GM12873 (cell line): ENCODE measurements around the gene HNRNPUL1.

Experiments used
- CTCF ChIP-seq: IDR thresholded peaks from 2 replicates; pipeline ENCODE4 v1.5.1; 2012; ENCODE audit warnings: low read depth, mild to moderate bottlenecking, moderate library complexity, low read length, control low read depth; ENCODE audit not compliant: insufficient read depth; ENCODE audit errors: missing control alignments

The HNRNPUL1 gene

GRCh38 chr19:41299046-41299754 is 35.0 kb downstream of the HNRNPUL1 start:
- no peak for TF ChIP-seq CTCF

DNA sequence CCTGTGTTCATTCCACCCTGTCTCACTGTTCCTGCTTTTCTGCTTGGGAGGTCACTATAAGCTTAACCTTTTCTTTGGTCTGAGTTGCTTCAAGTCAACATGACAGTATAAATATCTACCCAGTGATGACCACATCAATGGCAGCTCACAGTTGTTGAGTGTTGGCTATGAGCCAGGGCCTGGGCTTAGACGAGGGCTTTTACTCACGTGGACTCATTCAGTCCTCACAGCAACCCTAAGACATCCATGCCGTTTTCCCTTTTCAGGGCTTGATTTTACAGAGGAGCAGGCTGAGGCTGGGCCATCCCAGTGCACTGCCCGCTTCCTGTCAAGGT is 35.5 kb downstream of the HNRNPUL1 start:
- TF ChIP-seq CTCF = no peak

DNA sequence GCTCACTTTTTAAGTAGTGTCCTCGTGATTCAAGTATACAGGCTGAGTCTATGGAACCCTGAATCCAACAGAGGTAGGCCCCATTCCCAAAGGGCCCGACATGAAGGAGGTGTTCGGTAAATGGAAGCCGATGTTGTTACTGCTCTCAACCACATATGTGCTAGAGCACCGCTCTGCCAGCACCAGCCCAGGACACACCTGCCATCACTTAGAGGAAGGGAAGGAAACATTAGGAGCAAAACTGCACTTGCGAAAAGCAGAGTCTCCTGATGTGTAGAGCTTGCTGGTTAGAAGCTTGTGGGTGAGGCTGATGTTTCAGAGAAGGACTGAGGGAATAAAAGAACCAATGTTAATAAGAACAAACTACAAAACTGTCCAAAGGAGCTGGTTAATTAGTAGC is 36.4 kb downstream of the HNRNPUL1 start:
- no peak for TF ChIP-seq CTCF

- TF ChIP-seq CTCF = no peak
Measured at GRCh38 chr19:41302624-41303351, 38.6 kb downstream of the HNRNPUL1 start.

DNA sequence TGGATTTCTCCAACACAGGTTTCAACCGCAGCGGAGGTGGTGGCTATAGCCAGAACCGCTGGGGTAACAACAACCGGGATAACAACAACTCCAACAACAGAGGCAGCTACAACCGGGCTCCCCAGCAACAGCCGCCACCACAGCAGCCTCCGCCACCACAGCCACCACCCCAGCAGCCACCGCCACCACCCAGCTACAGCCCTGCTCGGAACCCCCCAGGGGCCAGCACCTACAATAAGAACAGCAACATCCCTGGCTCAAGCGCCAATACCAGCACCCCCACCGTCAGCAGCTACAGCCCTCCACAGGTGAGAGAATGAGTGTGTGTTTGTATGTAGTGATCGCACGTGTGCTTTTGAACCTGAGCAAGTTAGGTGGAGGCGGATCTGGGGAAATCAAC is 39.8 kb downstream of the HNRNPUL1 start:
- no peak for TF ChIP-seq CTCF

DNA sequence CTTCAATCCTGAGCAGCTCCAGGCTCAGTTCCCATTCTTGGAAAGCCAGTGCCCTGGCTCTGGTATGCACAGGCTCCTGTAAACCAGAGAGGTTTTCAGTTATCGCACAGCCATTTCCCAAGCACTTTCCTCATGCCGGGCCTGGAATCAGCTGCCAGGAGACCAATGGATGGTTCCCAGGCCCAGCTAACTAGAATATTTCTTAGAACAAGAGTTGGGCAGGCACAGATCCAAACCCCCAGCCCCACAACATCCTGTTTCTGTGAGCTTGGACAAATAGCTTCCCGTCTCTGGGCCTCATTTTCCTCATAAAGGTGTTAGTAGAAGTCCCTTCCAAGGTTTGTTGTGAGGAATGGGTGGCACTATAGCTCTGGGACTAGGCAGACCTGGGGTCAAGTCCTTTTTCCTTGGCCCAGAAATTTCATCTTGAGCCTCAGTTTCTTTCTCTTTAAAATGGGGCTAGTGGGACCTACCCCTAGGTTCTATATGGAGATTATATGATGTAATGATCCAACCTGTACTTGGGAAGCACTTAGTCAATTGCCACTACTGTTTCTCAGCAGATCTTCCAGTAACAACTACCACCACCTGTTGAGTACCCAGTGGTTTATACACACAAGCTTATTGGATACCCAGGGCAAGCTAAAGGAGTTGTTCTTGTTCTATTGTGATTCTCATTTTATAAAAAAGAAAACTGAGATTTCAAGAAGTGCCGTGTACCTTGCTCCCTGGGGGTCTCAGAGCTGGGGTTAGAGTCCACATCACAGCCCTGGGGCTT is 40.7 kb downstream of the HNRNPUL1 start:
- no peak for TF ChIP-seq CTCF

GRCh38 chr19:41305927-41306793 is 42.0 kb downstream of the HNRNPUL1 start:
- no peak for TF ChIP-seq CTCF
